Measurements from ENCODE around the gene FGF14.

Gene FGF14

DNA sequence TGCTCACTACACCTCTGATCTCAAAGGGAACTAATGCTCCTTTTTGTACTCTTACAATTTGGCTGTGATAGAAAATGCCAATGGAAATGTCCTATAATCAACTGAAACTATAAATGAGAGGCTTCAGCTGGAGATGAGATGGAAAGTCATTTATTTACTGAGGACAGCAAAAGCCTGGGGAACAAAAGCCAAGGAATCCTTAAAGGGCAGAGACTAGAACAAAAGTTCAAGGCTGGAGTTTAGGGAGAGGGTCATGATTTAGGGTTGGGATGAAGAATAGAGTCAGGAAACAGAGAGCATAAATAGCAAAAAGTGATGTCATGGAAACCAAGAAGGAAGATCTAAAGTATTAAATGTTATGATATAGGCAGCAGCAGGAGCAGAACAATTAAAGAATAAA, 401.1 kb downstream of the FGF14 start:
- no peak for DNase-seq (ENCODE audit: low spot score)
- Histone ChIP-seq H3K14ac (ENCODE audit: low read length) (no peak overlapping the region), H3K27ac (replicated peaks; ENCODE audit: low read length) (no peak overlapping the region)

GRCh38 chr13:101998129-101998528, 403.7 kb downstream of the FGF14 start:
- Histone ChIP-seq H2BK5ac (ENCODE audit: low read length) (no peak overlapping the region), H3K27ac (replicated peaks; ENCODE audit: low read length) (no peak overlapping the region), H4K8ac (ENCODE audit: low read depth, low read length) (no peak overlapping the region), H3K36me3 (replicated peaks in 1 of 2; ENCODE audit: control insufficient read depth in 2 of 2, insufficient read depth in 2 of 2, low read length in 2 of 2) (no peaks in the 10 kb centered on the region), H2AFZ (ENCODE audit: low read length) (no peak overlapping the region), H3K23ac (ENCODE audit: low read depth, low read length, poor library complexity) (no peak overlapping the region), H4K91ac (ENCODE audit: low read depth, low read length, poor library complexity) (no peak overlapping the region), H2BK15ac (ENCODE audit: low read length) (no peak overlapping the region), H3K27me3 (ENCODE audit: control insufficient read depth in 3 of 3, insufficient read depth in 3 of 3, low read depth in 1 of 3, low read length in 3 of 3) (no peaks in the 10 kb centered on the region), H3K4me1 (ENCODE audit: control insufficient read depth in 2 of 2, insufficient read depth in 1 of 2, low read depth in 1 of 2, low read length in 2 of 2) (peaks cover 0 to 8% of the 10 kb centered on the region in 2 donors), H3K9ac (ENCODE audit: low read depth, low read length, poor library complexity) (no peak overlapping the region), H2BK12ac (ENCODE audit: low read length) (no peak overlapping the region), H3K79me1 (ENCODE audit: low read depth, low read length) (no peaks in the 10 kb centered on the region), H3K4ac (ENCODE audit: low read length) (no peak overlapping the region), H3K9me3 (replicated peaks in 1 of 2; ENCODE audit: control insufficient read depth in 2 of 2, insufficient read depth in 1 of 2, low read depth in 1 of 2, low read length in 2 of 2) (no peaks in the 10 kb centered on the region), H3K4me3 (ENCODE audit: low read length in 2 of 2) (no peak overlapping the region), H2AK5ac (ENCODE audit: low read depth, low read length) (no peak overlapping the region), H3K4me2 (ENCODE audit: insufficient read depth, low read length, poor library complexity, severe bottlenecking) (no peak overlapping the region), H2BK120ac (ENCODE audit: low read depth, low read length) (no peak overlapping the region), H3K14ac (ENCODE audit: low read length) (no peak overlapping the region), H3K18ac (ENCODE audit: low read length) (no peak overlapping the region)
- DNase-seq (ENCODE audit: low spot score) = no peak
- no CpG with 5 or more reads among the region's 1 CpG for WGBS, 2 donors (ENCODE audit: extremely low coverage in 2 of 2, insufficient read length in 2 of 2, insufficient replicate concordance in 1 of 2)

More for the DNA sequence above, 401.1 kb downstream of the FGF14 start:
- Histone ChIP-seq H2AK5ac (ENCODE audit: low read depth, low read length) (no peak overlapping the region), H2BK15ac (ENCODE audit: low read length) (no peak overlapping the region), H3K9me3 (replicated peaks in 1 of 2; ENCODE audit: control insufficient read depth in 2 of 2, insufficient read depth in 1 of 2, low read depth in 1 of 2, low read length in 2 of 2) (no peaks in the 10 kb centered on the region), H2BK5ac (ENCODE audit: low read length) (no peak overlapping the region), H3K4me1 (ENCODE audit: control insufficient read depth in 2 of 2, insufficient read depth in 1 of 2, low read depth in 1 of 2, low read length in 2 of 2) (peaks cover 0 to 8% of the 10 kb centered on the region in 2 donors), H3K4me2 (ENCODE audit: insufficient read depth, low read length, poor library complexity, severe bottlenecking) (no peak overlapping the region), H4K8ac (ENCODE audit: low read depth, low read length) (no peak overlapping the region), H2AFZ (ENCODE audit: low read length) (no peak overlapping the region), H3K18ac (ENCODE audit: low read length) (no peak overlapping the region), H3K36me3 (replicated peaks in 1 of 2; ENCODE audit: control insufficient read depth in 2 of 2, insufficient read depth in 2 of 2, low read length in 2 of 2) (no peaks in the 10 kb centered on the region), H4K91ac (ENCODE audit: low read depth, low read length, poor library complexity) (no peak overlapping the region), H3K79me1 (ENCODE audit: low read depth, low read length) (no peaks in the 10 kb centered on the region), H3K27me3 (ENCODE audit: control insufficient read depth in 3 of 3, insufficient read depth in 3 of 3, low read depth in 1 of 3, low read length in 3 of 3) (no peaks in the 10 kb centered on the region), H3K4ac (ENCODE audit: low read length) (no peak overlapping the region), H3K9ac (ENCODE audit: low read depth, low read length, poor library complexity) (no peak overlapping the region), H2BK120ac (ENCODE audit: low read depth, low read length) (no peak overlapping the region), H2BK12ac (ENCODE audit: low read length) (no peak overlapping the region), H3K23ac (ENCODE audit: low read depth, low read length, poor library complexity) (no peak overlapping the region), H3K4me3 (ENCODE audit: low read length in 2 of 2) (no peak overlapping the region)

DNA sequence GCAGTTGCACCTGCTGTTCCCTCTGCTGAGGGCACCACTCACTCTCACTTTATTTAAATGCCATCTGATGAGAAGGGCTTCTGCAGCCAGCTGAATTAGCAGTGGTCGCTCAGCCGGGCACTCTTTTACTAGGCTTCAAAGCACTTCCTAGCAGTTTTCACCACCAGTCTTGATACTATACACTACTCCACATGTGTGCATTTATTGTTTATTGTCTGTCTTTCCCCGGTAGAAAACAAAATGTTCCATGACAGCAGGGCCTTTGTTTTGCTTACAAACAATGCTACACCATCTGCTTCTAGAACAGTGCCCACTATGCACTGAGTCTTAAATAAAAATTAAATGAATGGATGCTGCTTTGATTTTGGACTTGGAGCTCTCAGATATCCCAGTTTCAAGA, 404.9 kb downstream of the FGF14 start:
- Histone ChIP-seq H3K27me3 (ENCODE audit: control insufficient read depth in 3 of 3, insufficient read depth in 3 of 3, low read depth in 1 of 3, low read length in 3 of 3) (no peaks in the 10 kb centered on the region), H3K4me3 (ENCODE audit: low read length in 2 of 2) (no peak overlapping the region), H3K4ac (ENCODE audit: low read length) (no peak overlapping the region), H3K4me1 (ENCODE audit: control insufficient read depth in 2 of 2, insufficient read depth in 1 of 2, low read depth in 1 of 2, low read length in 2 of 2) (peaks cover 0 to 8% of the 10 kb centered on the region in 2 donors), H4K91ac (ENCODE audit: low read depth, low read length, poor library complexity) (no peak overlapping the region), H2BK5ac (ENCODE audit: low read length) (no peak overlapping the region), H3K9me3 (replicated peaks in 1 of 2; ENCODE audit: control insufficient read depth in 2 of 2, insufficient read depth in 1 of 2, low read depth in 1 of 2, low read length in 2 of 2) (no peaks in the 10 kb centered on the region), H3K18ac (ENCODE audit: low read length) (no peak overlapping the region), H2BK12ac (ENCODE audit: low read length) (no peak overlapping the region), H2BK15ac (ENCODE audit: low read length) (no peak overlapping the region), H2BK120ac (ENCODE audit: low read depth, low read length) (no peak overlapping the region), H3K36me3 (replicated peaks in 1 of 2; ENCODE audit: control insufficient read depth in 2 of 2, insufficient read depth in 2 of 2, low read length in 2 of 2) (no peaks in the 10 kb centered on the region), H3K4me2 (ENCODE audit: insufficient read depth, low read length, poor library complexity, severe bottlenecking) (no peak overlapping the region), H3K23ac (ENCODE audit: low read depth, low read length, poor library complexity) (no peak overlapping the region), H3K27ac (replicated peaks; ENCODE audit: low read length) (no peak overlapping the region), H4K8ac (ENCODE audit: low read depth, low read length) (no peak overlapping the region), H3K14ac (ENCODE audit: low read length) (no peak overlapping the region), H3K9ac (ENCODE audit: low read depth, low read length, poor library complexity) (no peak overlapping the region), H3K79me1 (ENCODE audit: low read depth, low read length) (no peaks in the 10 kb centered on the region), H2AFZ (ENCODE audit: low read length) (no peak overlapping the region), H2AK5ac (ENCODE audit: low read depth, low read length) (no peak overlapping the region)
- no peak for DNase-seq (ENCODE audit: low spot score)
- WGBS, 2 donors (ENCODE audit: extremely low coverage in 2 of 2, insufficient read length in 2 of 2, insufficient replicate concordance in 1 of 2) = no CpG with 5 or more reads among the region's 3 CpGs

- Histone ChIP-seq H3K4me2 (ENCODE audit: insufficient read depth, low read length, poor library complexity, severe bottlenecking) (no peak overlapping the region), H3K14ac (ENCODE audit: low read length) (no peak overlapping the region), H3K23ac (ENCODE audit: low read depth, low read length, poor library complexity) (no peak overlapping the region), H2BK120ac (ENCODE audit: low read depth, low read length) (no peak overlapping the region), H3K36me3 (replicated peaks in 1 of 2; ENCODE audit: control insufficient read depth in 2 of 2, insufficient read depth in 2 of 2, low read length in 2 of 2) (no peaks in the 10 kb centered on the region), H3K9me3 (replicated peaks in 1 of 2; ENCODE audit: control insufficient read depth in 2 of 2, insufficient read depth in 1 of 2, low read depth in 1 of 2, low read length in 2 of 2) (peaks cover 0 to 2% of the 10 kb centered on the region in 2 donors), H2BK15ac (ENCODE audit: low read length) (no peak overlapping the region), H4K91ac (ENCODE audit: low read depth, low read length, poor library complexity) (no peak overlapping the region), H2BK5ac (ENCODE audit: low read length) (no peak overlapping the region), H3K4me1 (ENCODE audit: control insufficient read depth in 2 of 2, insufficient read depth in 1 of 2, low read depth in 1 of 2, low read length in 2 of 2) (no peaks in the 10 kb centered on the region), H3K4me3 (ENCODE audit: low read length in 2 of 2) (no peak overlapping the region), H3K18ac (ENCODE audit: low read length) (no peak overlapping the region), H2AFZ (ENCODE audit: low read length) (no peak overlapping the region), H3K27me3 (ENCODE audit: control insufficient read depth in 3 of 3, insufficient read depth in 3 of 3, low read depth in 1 of 3, low read length in 3 of 3) (no peaks in the 10 kb centered on the region), H2BK12ac (ENCODE audit: low read length) (no peak overlapping the region), H3K79me1 (ENCODE audit: low read depth, low read length) (no peaks in the 10 kb centered on the region), H3K9ac (ENCODE audit: low read depth, low read length, poor library complexity) (no peak overlapping the region), H2AK5ac (ENCODE audit: low read depth, low read length) (no peak overlapping the region), H3K4ac (ENCODE audit: low read length) (no peak overlapping the region), H4K8ac (ENCODE audit: low read depth, low read length) (no peak overlapping the region), H3K27ac (replicated peaks; ENCODE audit: low read length) (no peak overlapping the region)
- no CpG with 5 or more reads among the region's 5 CpGs for WGBS, 2 donors (ENCODE audit: extremely low coverage in 2 of 2, insufficient read length in 2 of 2, insufficient replicate concordance in 1 of 2)
- no peak for DNase-seq (ENCODE audit: low spot score)
Observed at GRCh38 chr13:101989798-101990350, 412.0 kb downstream of the FGF14 start.

Measured in neuronal stem cell (in vitro differentiated cells).